Fibroblast of mammary gland (primary cell): Measurements from ENCODE around the gene FUS.

Experiments
- DNase-seq: peaks from one replicate; pipeline ENCODE4 v3.0.0-alpha.2; 2010; ENCODE audit warnings: low read depth
- H3K4me3 ChIP-seq: 2 replicates; pipeline ENCODE4 v1.5.1; 2011; ENCODE audit warnings: low read depth, mild to moderate bottlenecking, low read length, moderate library complexity; ENCODE audit not compliant: control insufficient read depth
- CTCF ChIP-seq: conservative IDR thresholded peaks from 2 replicates; pipeline ENCODE4 v1.5.1; 2011; ENCODE audit warnings: low read depth, low read length, inconsistent platforms; ENCODE audit not compliant: control insufficient read depth, insufficient read depth

FUS gene

DNA sequence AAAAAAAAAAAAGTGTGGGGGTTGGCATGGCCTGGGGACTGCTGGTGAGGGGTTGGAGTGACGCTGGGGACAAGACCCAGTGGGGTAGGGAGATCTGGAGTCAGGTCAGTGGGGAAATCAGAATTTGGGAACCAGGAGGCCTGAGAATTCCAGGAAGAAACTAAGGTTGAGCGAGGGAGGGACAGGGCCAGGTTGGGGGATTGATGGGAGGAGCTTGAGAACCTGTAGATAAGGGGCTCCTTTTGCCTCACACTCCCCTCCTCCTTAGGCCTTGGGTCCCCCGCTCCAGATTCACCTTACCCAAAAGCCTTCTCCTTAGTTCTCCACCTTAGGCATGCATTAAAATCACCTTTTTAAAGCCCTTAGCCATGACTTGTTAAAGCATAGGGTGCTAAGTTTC lies 45.3 kb downstream of the FUS start:
- no peak overlapping the region for H3K4me3 ChIP-seq
- DNase-seq = no peak
- TF ChIP-seq CTCF = no peak

- H3K4me3 ChIP-seq = no peak overlapping the region
- no peak for DNase-seq
- TF ChIP-seq CTCF = no peak
These were observed 48.3 kb downstream of the FUS start for GRCh38 chr16:31228206-31228605.

- no peak overlapping the region for H3K4me3 ChIP-seq
- TF ChIP-seq CTCF = no peak
These were observed 49.6 kb downstream of the FUS start for GRCh38 chr16:31229501-31229900.

GRCh38 chr16:31238041-31238440 lies 58.1 kb downstream of the FUS start:
- no peak for TF ChIP-seq CTCF
- H3K4me3 ChIP-seq = no peak overlapping the region
- DNase-seq = no peak

More at GRCh38 chr16:31229501-31229900, 49.6 kb downstream of the FUS start:
- DNase-seq = no peak
